GM21528 (cell line): ENCODE data around the gene NR1H3.

ENCODE experiments used
- ATAC-seq: cut with Tn5 transposase; IDR thresholded peaks from one replicate; pipeline ENCODE4 v1.9.1; 2021; ENCODE audit warnings: mild to moderate bottlenecking, moderate library complexity; ENCODE audit not compliant: unreplicated experiment, low FRiP score

The NR1H3 gene

GRCh38 chr11:47269002-47269828 is 11.4 kb downstream of the NR1H3 start:
- ATAC-seq = peak; percentile 52

- peak; percentile 70 for ATAC-seq
These were observed 12.1 kb downstream of the NR1H3 start, which contains the start of gene MADD for GRCh38 chr11:47269829-47270305. Gene MADD (plus strand): TSS chr11:47270133.

DNA sequence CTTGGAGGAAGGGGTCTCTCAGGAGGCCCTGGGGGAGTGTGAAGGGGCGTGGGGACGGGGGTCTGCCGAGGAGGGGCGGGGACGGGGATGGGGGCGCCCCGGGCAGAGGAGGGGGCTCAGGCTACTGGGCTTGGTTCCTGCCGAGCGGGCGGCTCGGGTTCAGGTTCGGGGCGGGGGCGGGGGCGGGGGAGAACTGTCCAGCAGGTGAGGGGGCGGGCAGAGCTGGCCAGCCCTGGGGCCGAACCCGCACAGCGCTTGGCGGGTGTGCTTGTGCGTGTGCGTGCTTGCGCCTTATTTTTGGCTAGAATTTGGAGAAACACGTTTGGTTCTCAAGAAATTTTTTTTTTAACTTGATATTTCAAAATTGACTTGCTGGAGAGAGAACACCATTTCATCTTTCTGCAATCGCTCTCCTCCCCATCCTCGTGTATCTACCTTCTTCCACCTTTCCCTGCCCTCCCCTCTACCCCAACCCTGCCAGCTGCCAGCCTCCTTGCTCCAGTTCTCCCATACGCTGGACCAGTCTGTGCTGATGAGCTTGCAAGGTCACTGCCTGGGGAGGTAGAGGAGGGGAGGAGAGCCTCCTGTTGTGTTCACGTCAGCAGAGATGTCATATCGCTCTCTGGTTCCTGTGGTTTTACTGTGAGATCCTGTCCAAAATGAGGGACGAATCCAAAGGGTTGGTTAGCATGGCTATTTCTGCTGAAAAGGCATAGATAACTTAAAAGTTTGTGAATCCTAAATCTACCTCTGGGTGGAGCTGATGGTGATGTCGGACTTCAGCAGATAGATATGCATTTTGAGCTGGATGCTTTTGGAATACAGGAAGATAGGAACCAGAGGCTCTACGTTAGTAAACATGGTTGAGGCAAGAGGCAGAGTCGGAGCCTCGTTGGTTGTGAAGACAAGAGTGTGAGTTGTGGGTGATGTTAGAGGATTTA is 12.8 kb downstream of the NR1H3 start:
- ATAC-seq = no peak

- ATAC-seq = no peak
These were observed 13.5 kb downstream of the NR1H3 start for GRCh38 chr11:47271328-47271727.

DNA sequence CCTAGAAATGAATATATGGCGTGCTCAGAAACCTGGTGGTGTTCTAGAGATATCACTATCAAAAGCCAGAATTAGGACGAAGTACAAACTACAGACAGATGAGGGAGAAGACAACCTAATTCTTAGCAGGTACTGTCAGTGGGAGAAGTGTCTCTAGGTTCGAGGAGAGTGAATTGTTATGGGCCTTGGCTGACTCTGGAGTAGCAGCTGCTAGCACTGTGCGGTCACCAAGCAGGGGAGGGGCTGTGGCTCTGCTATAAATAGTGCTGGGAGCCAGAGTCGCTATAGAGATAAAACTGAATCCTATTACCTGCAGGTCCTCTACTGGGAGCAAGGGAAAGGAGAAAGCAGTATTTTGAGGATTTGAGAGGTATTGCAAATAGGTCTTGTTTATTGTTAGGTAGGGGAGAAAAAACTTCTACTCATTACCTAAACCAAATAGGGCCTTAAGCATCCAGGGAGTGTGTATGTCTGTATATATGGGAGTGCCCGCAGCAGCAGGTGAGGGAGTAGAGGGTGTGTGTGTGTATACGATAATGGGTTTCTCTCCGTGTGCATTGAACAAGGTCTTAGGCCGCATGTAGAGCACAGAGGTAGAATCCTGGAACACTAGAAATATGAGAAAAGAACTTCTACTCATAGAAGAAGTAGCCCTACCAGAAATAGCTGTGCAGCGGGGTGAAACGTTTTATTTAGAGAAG is 14.3 kb downstream of the NR1H3 start:
- peak; percentile 27 for ATAC-seq

GRCh38 chr11:47272706-47273105 is 14.9 kb downstream of the NR1H3 start:
- no peak for ATAC-seq

DNA sequence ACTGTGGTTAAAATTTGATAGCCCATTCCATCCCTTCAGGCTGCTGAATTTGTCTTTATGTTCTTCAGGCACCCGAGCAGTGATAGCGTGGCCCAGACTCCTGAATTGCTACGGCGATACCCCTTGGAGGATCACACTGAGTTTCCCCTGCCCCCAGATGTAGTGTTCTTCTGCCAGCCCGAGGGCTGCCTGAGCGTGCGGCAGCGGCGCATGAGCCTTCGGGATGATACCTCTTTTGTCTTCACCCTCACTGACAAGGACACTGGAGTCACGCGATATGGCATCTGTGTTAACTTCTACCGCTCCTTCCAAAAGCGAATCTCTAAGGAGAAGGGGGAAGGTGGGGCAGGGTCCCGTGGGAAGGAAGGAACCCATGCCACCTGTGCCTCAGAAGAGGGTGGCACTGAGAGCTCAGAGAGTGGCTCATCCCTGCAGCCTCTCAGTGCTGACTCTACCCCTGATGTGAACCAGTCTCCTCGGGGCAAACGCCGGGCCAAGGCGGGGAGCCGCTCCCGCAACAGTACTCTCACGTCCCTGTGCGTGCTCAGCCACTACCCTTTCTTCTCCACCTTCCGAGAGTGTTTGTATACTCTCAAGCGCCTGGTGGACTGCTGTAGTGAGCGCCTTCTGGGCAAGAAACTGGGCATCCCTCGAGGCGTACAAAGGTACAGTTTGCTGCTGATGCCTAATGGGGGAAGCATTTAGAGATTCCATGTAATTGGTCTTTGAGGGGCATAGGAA is 16.9 kb downstream of the NR1H3 start:
- no peak for ATAC-seq

GRCh38 chr11:47276923-47277322 is 19.1 kb downstream of the NR1H3 start:
- no peak for ATAC-seq

GRCh38 chr11:47278058-47278457 is 20.3 kb downstream of the NR1H3 start:
- ATAC-seq = no peak

DNA sequence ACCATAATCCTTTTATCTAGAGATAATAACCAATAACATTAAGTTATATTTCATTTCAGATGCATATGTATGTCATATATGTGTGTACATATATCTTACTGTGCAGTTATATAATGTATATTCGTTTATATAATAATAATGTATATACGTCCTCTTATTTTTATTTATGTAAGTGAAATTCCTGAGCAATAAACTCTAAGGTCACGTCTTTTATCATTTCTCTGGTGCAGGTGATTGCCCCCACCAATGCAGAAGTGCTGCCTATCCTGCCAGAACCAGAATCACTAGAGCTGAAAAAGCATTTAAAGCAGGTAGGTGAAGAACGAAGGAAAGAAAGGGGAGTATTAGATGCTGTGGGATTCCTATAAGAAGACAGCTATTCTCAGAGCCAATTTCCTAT is 21.0 kb downstream of the NR1H3 start:
- ATAC-seq = no peak

- no peak for ATAC-seq
These were observed 22.3 kb downstream of the NR1H3 start for GRCh38 chr11:47280099-47280498.

DNA sequence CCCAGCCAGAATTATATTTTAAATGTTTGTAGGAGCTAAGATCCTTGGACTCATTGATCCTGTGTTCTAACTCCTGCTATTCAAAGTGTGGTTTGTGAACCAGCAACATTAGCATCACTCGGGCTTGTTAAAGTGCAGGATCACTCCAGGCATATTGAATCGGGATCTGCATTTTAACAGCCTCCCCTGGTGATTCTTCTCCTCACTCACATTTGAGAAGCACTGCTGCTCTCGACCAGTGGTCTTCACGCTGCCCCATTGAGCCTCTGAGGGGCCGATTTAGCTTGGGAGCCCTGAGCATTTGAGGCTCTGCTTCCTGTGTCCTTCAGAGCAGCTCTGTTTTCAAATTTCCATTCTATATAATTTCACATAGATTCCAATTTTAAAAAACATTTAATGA is 23.1 kb downstream of the NR1H3 start:
- ATAC-seq = no peak

DNA sequence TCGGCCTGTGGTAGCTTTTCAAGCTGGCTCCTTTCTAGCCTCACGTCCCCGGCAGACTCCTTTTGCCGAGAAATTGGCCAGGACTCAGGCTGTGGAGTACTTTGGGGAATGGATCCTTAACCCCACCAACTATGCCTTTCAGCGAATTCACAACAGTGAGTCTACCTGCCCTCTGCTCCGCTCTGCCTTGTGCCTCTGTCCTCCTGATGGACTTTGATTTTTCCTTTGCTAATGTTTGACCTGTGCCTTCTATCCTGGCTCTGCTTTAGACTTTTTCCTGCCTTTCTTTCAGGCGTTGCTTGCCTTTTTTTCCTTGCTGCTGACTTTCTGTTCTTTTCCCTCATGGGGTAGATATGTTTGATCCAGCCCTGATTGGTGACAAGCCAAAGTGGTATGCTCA is 24.7 kb downstream of the NR1H3 start:
- no peak for ATAC-seq

- no peak for ATAC-seq
These were observed 26.4 kb downstream of the NR1H3 start for GRCh38 chr11:47284151-47284550.

DNA sequence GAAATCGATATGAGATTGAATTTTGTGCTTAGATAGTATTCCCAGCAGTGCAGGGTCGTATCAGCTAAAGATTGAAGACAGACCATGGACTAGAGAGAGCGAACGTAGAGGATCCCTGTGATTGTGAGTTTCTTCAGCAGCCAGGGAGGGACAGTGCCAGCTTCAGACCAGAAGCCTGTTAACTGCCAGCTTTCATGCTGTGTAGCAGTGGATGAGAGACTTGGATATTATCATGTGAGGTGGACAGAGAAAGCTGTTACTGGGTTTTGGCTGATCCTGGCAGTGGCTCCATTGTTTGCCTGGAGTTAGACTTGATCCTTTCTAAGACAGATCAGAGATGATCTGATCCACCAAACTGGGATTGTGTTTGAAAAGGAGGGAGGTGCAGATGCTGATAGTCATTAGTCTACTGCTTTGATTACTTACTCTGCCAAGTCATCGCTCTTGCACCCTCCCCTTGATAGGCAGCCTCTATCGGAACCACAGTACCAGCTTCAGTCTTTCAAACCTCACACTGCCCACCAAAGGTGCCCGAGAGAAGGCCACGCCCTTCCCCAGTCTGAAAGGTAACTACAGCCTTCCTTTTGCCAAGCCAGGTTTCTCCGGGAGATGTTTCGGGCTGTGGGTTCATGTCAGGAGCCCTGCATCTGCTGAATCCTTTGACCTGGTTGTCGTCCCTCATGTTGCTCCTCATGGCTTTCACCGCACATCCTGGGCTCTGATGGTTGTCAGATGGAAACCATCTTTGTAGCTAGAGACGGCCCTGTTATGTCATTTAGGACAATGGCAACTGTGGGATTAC is 28.4 kb downstream of the NR1H3 start:
- no peak for ATAC-seq

- no peak for ATAC-seq
These were observed 30.3 kb downstream of the NR1H3 start for GRCh38 chr11:47288066-47288465.

GRCh38 chr11:47289856-47290255 is 32.1 kb downstream of the NR1H3 start:
- ATAC-seq = no peak

- ATAC-seq = no peak
These were observed 37.6 kb downstream of the NR1H3 start for GRCh38 chr11:47295385-47295784.

- no peak for ATAC-seq
These were observed 38.2 kb downstream of the NR1H3 start for GRCh38 chr11:47296045-47296444.
